Lung (tissue), 12 donors: ENCODE data around the gene GRAP. TPM values are rescaled to one million over a fixed set of nuclear protein-coding genes. Genes with fewer than 3 reads are reported as not detected.

ENCODE experiments used
- ATAC-seq: fragments of 200-7000 bp; cut with Tn5 transposase; one replicate; pipeline ENCODE4 v1.9.1; 2020; ENCODE audit warnings: moderate number of reproducible peaks; ENCODE audit not compliant: insufficient read depth, low FRiP score
- DNase-seq, 3 donors: peaks; one replicate each; pipeline ENCODE4 v3.0.0-alpha.2; 2013 to 2017
- H3K27ac ChIP-seq, 2 donors: one replicate each; pipeline ENCODE4 v1.5.1; 2013; ENCODE audit warnings: mild to moderate bottlenecking in 2 of 2, moderate library complexity in 2 of 2, control low read depth in 1 of 2, inconsistent platforms in 1 of 2, low read depth in 1 of 2, low read length in 1 of 2
- H3K27me3 ChIP-seq, 3 donors: one replicate each; pipeline ENCODE4 v1.5.1; 2013; ENCODE audit warnings: low read length in 2 of 3; ENCODE audit not compliant: control insufficient read depth in 3 of 3, insufficient read depth in 3 of 3
- H3K36me3 ChIP-seq, 4 donors: one replicate each; pipeline ENCODE4 v1.5.1; 2013; ENCODE audit warnings: low read length in 4 of 4, mild to moderate bottlenecking in 1 of 4, moderate library complexity in 1 of 4; ENCODE audit not compliant: control insufficient read depth in 4 of 4, insufficient read depth in 4 of 4
- H3K4me1 ChIP-seq, 5 donors: one replicate each; pipeline ENCODE4 v1.5.1; 2013; ENCODE audit warnings: low read length in 5 of 5, mild to moderate bottlenecking in 2 of 5, moderate library complexity in 1 of 5; ENCODE audit not compliant: control insufficient read depth in 5 of 5, insufficient read depth in 5 of 5
- H3K4me3 ChIP-seq: one replicate; pipeline ENCODE4 v1.5.1; 2013; ENCODE audit warnings: mild to moderate bottlenecking, control low read depth, moderate library complexity
- H3K9ac ChIP-seq, 2 donors: one replicate each; pipeline ENCODE4 v1.5.1; 2013; ENCODE audit warnings: low read length in 2 of 2, control low read depth in 1 of 2; ENCODE audit not compliant: insufficient read depth in 1 of 2
- H3K9me3 ChIP-seq, 4 donors: one replicate each; pipeline ENCODE4 v1.5.1; 2013; ENCODE audit warnings: low read length in 3 of 4, mild to moderate bottlenecking in 1 of 4, moderate library complexity in 1 of 4; ENCODE audit not compliant: control insufficient read depth in 4 of 4, insufficient read depth in 3 of 4
- WGBS, 2 donors: extraction: QIAGEN DNeasy Blood & Tissue Kit; methylation state at CpG; one replicate each; pipeline ENCODE4 v1.1.7; 2013; 5-methylcytosine and 5-hydroxymethylcytosine counted together
- polyA plus RNA-seq, 2 donors: library from polyadenylated mRNA; stranded (reverse); fragments of 200-250 nt; gene quantifications; one replicate each; pipeline ENCODE4 v1.2.1, GENCODE V29; 2013
- total RNA-seq, 2 donors: library from RNA; depleted of rRNA in 1 of 2; stranded (reverse); fragments of >200 nt in 1 of 2; gene quantifications; one replicate each; pipeline ENCODE4 v1.2.1, GENCODE V29; 2014 to 2021
- TF ChIP-seq, protein P1 (sequence below): IDR thresholded peaks from 2 replicates; pipeline ENCODE4 v1.5.1; 2012; ENCODE audit warnings: mild to moderate bottlenecking; ENCODE audit errors: control extremely low read depth, extremely low read depth
- donor health status: control.
- donor health status: control.
- donor health status: Bipolar disorder and iron deficiency.
- donor health status: healthy.
- donor health status: DM: yes; HTN: yes; CAD: no.

Gene GRAP
- total and polyA plus RNA-seq, 4 donors = 6.7 to 14.3 (median 9.8) TPM

DNA sequence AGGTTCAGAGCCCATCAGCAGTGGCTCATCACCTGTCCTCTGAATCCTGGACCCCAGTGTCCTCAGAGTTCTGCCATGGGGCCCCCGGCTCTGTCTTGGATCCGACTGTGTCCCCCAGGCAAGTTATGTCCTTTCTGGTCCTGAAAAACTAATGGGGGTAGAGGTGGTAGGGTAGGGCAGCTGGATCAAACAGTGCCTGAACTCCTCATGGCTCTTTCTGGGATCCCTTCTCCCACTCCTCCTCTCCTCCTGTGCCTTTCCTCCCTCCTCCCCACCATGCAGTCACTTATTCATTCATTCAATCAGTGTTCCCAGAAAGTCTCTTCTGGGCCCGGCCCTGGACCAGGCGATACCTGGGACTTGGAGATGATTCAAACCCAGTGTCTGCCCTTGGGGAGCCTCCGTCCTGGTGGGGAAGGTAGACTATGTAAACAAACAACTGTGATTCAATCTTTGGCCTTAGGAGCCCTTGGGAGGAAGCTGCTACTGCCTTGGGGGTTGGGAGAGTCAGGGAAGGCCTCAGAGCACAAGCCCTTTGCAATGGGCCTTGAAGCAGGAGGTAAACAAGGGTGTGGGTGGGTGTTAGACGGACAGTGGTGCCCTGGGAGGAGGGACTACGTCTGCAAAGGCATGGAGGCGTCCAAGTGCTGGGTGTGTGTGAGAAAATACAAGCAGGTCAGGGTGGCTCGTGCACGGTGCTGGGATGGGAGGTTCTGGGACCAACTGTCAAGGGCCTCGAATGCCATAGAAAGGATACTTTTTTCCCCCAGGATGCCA, 35.8 kb downstream of the GRAP start:
- Histone ChIP-seq H3K9me3 (no peaks in the 10 kb centered on the region), H3K36me3 (no peaks in the 10 kb centered on the region), H3K4me1 (no peaks in the 10 kb centered on the region), H3K27me3 (peaks cover 0 to 3% (median 0%) of the 10 kb centered on the region in 3 donors), H3K9ac (no peak overlapping the region), H3K27ac (no peak overlapping the region), H3K4me3 (no peak overlapping the region)
- TF ChIP-seq, protein P1, sequence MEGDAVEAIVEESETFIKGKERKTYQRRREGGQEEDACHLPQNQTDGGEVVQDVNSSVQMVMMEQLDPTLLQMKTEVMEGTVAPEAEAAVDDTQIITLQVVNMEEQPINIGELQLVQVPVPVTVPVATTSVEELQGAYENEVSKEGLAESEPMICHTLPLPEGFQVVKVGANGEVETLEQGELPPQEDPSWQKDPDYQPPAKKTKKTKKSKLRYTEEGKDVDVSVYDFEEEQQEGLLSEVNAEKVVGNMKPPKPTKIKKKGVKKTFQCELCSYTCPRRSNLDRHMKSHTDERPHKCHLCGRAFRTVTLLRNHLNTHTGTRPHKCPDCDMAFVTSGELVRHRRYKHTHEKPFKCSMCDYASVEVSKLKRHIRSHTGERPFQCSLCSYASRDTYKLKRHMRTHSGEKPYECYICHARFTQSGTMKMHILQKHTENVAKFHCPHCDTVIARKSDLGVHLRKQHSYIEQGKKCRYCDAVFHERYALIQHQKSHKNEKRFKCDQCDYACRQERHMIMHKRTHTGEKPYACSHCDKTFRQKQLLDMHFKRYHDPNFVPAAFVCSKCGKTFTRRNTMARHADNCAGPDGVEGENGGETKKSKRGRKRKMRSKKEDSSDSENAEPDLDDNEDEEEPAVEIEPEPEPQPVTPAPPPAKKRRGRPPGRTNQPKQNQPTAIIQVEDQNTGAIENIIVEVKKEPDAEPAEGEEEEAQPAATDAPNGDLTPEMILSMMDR = no peak
- 58 to 78% methylated on average over 11 of the region's 11 CpGs for WGBS, 2 donors
- no peak for ATAC-seq
- DNase-seq = no peak

DNA sequence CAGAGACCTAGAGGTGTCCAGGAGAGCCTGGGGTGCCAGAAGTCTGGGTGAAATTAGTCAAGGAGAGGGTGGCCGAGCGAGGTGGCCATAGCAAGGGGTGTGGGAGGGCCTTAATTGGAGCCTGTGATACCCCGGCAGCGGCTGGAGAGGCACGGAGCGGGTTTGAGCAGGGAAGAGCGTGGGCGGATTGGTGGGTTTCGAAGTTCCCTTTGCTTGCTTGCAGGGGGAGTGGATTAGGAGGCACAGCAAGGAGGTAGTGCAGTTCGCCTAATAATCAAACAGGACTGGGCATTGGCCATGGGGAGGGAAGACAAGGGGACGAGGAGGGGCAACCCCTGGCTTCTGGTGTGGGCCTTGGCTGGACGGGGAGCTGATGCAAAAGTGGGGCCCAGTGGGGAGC, 36.8 kb downstream of the GRAP start:
- no peak for ATAC-seq
- no peaks in the 10 kb centered on the region for H3K9me3 ChIP-seq

DNA sequence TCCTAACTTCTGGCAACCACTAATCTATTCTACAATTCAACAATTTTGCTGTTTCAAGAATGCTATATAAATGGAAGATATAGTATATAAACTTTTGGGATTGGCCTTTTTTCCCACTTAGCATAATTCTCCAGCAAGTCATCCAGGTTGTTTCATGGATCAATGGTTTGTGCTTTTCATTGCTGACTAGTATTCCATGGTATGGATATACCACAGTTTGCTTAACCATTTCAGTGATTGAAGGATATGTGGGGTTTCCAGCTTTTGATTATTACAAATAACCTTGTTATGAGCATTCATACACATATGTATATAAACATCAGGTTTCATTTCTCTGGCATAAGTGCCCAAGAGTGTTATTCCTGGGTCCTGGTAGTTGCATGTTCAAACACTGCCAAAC, 40.1 kb downstream of the GRAP start:
- TF ChIP-seq, protein P1 = no peak
- Histone ChIP-seq H3K36me3 (no peaks in the 10 kb centered on the region), H3K27ac (no peak overlapping the region), H3K9me3 (no peaks in the 10 kb centered on the region), H3K9ac (no peak overlapping the region), H3K27me3 (peaks cover 0 to 3% (median 0%) of the 10 kb centered on the region in 3 donors), H3K4me3 (no peak overlapping the region), H3K4me1 (peaks cover 0 to 7% (median 0%) of the 10 kb centered on the region in 5 donors)
- DNase-seq (no peak), ATAC-seq (no peak)

More for the DNA sequence above, 36.8 kb downstream of the GRAP start:
- Histone ChIP-seq H3K9ac (no peak overlapping the region), H3K27ac (no peak overlapping the region), H3K36me3 (no peaks in the 10 kb centered on the region), H3K4me1 (peaks cover 0 to under 1% (median 0%) of the 10 kb centered on the region in 5 donors), H3K27me3 (peaks cover 0 to 3% (median 0%) of the 10 kb centered on the region in 3 donors), H3K4me3 (no peak overlapping the region)
- WGBS, 2 donors = 95 to 97% methylated on average over 12 of the region's 12 CpGs
- TF ChIP-seq, protein P1 = no peak
- no peak for DNase-seq
